CD4-positive, alpha-beta T cell treated with Interleukin-4 for 4 hours (primary cell): ENCODE data around the gene AOAH.
"Not testable (repeated sequence)": the region's sequence is repeated elsewhere in the genome, so short reads cannot be mapped to it uniquely, and the experiment has no call there.

Experiments used
- DNase-seq: peaks from one replicate; pipeline ENCODE4 v3.0.0-alpha.2; 2020

AOAH gene

DNA sequence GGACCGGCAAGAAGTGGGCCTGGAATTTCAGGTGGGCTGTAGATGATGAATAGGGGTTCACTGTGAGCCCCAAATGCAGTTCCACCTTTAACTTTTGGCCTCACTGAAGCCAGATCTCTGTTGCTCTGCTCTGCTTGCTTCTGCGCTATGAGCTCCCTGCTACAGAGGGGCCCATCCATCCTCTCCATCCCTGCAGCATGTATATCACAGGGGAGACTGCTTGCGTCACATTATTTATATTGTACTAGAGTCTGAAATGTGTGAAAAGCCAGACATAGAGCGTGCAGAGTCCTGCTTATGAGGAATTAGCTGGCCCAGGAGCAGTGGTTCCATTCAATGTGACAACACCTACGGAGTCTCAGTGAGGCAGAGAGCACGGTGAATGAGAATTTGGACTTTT lies 69.9 kb downstream of the AOAH start:
- DNase-seq, result no peak

DNA sequence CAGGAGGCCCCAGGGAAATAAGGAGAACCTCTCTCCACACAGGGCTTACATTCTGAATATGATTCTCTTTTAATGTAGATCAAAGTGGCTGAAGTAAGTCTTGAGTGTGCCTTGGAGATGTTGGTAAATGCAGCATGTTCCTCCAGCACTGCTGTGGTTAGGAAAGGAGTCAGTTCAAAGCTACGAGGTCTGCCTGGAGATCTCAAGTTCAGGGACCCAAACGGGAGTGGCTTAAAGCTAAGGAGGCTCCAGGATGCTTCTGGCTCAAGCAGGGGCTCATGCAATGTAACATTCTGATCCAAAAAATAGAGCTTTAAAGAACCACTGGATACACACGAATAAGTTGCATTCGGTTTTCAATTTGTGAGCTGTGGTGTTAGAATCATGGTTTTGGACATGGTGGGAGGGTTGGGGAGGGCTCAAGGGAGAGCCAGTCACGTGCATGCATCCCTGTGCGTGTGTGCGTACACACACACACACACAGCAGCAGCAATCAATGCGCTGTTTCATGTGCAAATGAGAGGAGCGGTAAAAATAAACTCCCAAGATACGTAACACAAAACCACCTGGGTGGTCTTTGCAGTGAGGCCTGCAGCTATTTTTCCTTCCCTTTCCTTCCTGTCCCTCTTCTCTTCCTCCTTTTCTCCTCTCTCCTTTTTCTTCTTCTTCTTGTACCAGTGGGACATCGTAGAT lies 70.5 kb downstream of the AOAH start:
- no peak for DNase-seq

DNA sequence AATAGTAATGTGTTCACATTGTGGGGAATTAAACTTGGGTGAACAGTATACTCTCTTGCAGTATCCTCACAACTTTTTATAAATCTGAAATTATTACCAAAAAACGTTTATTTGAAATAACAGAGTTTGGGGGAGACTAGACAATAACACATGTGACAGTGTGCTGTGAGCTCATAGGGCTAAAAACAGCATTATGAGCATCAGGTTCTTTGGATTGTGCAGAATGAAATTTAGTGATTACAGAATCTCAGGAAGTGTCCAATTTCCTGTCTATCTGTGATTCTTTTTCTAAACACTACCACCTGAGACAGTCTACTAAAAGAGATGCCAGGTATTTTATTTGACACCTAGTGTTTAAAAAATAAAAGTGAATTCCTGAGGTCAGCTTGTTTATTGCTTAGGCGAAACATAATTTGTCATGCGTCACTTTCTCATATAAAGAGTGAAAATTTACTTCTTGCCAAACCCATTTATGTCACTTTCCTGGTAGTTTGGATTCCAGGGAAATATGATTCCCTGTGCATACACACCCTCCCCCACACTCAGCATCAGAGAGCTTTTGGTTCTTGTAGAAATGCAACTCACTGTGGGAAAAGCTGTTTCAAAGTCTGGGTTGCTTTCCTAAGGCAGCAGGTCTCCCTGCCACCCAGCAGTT lies 71.2 kb downstream of the AOAH start:
- DNase-seq, result no peak

DNA sequence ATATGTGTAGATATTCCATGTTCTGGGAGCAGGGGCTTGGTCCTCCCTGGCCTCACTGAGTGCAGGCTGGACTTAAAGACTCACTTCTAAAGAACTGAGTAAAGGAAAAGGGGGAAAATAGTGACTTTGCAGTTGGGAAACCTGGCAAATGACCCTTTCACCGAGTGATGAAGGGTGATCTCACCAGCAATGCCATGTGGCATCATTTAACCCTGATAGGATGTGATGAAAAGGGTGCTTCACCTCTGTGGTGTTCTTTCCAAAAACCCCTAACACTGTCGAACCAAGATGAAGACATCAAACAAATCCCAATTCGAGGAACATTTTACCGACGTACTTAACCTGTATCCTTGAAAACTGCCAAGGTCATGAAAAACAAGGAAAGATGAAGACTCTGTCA lies 71.9 kb downstream of the AOAH start:
- DNase-seq, result no peak

DNA sequence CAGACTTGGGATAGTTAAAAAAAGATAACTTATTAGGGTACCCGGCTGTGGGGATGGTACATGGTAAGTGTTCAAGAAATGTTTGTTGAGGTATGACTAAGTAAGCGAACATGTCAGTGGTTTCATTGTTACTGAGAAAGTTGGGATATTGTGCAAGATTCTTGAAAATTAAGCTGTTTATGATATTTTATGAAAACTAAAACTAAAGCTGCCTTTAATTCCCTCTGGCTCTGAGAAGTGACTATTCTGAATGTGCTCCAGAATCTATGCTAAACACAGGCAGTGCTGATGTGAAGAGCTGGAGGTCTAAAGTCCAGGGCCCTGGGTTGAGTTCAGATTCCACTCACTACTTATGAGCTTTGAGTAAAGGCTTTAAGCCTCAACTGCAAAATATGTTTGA lies 72.9 kb downstream of the AOAH start:
- no peak for DNase-seq

DNA sequence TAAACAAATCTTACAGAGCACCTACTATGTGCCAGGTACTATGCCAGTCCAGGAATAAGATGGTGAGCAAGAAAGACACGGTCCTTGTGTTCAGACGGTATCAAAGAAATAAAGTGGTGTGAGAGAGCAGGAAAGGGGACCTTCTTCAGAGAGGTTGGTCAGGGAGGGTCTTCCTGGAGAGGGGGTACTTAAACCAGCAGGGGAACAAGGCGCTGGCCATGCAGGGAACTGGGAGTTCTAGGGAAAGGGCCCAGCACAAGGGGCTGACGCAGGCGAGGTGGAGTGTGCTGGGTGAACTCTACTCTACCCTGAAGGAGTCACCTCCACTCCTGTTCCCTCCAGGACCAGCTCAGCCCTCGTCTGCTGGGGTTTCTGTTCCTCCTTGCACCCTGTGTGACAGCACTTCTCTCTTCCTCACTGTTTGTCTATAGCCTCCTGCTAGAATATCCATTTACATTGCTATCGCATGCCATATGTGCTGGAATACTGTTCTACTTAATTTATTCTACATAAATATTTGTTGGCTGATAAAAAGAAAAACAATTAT lies 73.5 kb downstream of the AOAH start:
- DNase-seq, result no peak

DNA sequence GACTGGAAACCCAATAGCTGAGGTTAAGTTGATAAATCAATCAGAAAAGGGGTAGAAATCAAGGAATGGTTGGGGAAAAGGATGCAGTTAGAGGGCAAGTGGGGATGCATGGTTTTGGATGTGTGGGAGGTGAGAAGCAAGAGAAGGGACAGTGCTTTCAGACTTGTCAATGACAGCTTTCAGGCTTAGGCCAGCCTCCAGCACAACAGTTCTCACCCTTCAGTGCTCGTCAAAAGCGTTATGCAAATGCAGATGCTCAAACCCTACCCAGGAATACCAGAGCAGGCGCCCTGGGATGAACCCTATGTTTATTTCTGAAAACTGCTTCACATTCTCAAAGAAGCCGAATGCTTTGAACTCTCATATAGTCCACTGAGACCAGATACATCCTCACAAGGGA lies 74.0 kb downstream of the AOAH start:
- no peak for DNase-seq

DNA sequence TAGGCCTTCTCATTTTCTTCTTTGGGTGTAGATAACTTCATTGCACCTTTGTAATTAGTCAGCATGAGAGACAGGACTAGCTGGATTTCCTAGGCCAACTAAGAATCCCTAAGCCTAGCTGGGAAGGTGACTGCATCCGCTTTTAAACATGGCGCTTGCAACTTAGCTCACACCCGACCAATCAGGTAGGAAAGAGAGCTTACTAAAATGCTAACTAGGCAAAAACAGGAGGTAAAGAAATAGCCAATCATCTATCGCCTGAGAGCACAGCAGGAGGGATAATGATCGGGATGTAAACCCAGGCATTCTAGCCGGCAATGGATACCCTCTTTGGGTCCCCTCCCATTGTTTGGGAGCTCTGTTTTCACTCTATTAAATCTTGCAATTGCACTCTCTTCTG lies 75.0 kb downstream of the AOAH start:
- not testable (repeated sequence) for DNase-seq

DNA sequence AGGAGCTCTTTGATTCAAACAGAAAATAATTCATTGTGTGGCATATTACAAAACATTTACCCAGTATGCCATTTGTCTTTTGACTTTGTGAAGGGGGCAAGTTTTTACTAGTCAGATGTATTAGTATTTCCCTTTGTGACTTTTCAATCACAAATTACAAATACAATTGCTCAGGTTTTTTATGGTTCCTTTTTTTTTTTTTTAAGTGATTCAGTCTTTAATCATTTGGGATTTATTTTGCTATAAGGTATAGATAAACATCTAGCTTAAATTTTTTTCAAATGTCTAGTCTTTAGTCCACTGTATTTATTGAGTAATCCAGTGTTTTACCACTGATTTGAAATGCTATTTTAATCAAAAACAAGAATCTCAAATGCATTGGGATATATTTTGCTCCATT lies 75.9 kb downstream of the AOAH start:
- no peak for DNase-seq

DNA sequence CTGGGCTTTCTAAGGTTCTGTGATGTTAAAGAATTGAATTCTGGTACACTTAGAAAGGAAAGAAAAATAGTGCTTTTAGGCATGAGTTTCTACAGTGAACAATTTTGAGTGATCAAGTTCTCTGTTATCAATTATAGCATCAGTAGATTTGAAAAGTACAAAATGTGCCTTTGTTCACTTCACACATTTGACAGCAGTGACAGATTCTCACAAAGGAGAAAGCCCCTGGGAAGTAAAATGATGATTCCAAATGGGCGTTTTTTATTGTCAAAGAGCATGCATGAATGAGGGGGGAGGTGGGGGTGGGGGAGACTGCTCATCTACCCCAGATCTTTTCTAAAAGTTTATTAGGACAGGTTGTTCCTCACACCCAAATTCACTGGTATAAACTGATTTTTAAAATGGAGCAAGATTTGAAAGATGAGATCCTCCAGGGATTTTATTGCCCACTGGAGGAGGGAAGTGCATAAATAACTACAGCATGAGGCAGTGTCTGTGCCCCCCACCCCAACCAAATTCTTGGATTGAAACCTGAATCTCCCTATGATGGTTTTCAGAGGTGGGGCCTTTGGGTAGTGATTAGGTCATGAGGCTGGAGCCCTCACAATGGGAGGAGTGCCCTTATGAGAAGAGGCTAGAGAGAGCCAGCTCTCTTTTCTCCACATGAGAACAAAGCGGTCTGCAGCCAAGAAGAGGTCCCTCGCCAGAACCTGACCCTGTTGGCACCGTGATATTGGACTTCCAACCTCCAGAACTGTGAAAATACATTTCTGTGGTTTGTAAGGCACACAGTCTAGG lies 79.5 kb downstream of the AOAH start:
- DNase-seq, result no peak

DNA sequence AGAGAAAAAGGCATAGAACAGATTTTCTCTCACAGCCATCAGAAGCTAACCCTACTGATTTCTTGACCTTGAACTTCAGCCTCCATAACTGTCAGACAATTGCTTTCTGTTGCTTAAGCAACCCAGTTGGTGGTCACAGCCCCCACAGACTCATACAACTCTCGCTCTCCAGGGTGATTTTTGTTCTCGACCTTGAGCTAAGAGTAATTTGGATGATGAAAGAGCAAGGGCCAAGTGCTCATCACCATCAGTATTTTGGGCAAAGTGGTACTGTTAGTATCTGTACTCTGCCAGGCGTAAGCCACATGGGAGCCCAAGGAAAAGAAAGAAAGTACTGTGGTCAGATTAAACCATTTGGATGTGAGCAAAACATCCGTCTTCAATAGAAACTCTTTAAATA lies 81.9 kb downstream of the AOAH start:
- no peak for DNase-seq

DNA sequence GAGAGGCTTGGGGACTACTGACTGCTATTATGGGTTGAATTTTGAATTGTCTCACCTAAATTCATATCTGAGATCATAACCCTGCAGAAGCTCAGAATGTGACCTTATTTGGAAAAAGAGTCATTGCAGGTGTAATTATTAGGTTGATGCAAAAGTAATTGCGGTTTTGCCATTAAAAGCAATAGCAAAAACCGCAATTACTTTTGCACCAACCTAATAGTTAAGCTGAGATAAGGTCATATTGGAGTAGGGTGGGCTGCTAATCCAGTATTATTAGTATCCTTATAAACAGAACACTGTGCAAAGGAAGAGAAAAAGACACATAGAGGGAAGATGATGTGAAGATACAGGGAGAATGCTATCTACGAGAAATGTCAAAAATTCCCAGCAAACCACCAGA lies 82.3 kb downstream of the AOAH start:
- DNase-seq, result no peak

DNA sequence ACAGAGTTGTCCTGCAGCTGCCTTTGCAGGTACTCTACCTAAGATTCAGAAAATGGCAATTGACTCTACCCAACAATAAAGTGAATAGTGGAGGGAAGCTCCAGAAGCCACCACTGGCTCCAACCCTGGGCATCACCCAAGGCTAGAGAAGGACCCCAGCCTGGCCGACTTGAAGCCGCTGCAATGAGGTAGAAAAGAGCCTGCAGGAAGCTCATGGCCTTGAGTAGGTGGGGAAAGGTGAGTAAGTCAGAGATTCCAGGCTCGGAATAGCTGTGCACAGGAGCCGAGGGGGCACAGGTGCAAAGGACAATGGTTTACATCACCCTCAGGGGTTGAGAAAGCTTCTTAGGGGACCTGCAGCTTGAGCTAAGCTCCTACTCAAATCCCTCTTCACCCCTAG lies 83.6 kb downstream of the AOAH start:
- no peak for DNase-seq

DNA sequence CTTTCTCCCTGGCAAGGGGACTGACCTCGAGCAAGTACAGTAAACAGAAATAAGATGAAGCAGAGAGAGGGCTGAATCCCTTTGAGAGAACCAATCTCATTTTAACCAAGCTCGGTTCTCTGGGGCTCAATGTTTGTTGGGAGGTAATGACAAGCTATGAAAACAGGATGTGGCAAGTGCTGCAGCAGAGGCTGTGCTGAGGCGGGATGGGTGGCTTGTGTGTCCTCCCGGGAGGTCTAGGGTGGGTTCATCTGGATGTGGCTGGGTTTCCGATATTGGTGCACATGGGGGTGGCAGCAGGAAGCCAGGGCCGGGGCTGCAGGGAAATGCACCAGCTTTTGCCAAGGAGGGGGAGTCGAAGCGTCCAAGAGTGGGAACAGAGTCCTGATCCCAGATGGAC lies 84.5 kb downstream of the AOAH start:
- DNase-seq, result peak; percentile 51

DNA sequence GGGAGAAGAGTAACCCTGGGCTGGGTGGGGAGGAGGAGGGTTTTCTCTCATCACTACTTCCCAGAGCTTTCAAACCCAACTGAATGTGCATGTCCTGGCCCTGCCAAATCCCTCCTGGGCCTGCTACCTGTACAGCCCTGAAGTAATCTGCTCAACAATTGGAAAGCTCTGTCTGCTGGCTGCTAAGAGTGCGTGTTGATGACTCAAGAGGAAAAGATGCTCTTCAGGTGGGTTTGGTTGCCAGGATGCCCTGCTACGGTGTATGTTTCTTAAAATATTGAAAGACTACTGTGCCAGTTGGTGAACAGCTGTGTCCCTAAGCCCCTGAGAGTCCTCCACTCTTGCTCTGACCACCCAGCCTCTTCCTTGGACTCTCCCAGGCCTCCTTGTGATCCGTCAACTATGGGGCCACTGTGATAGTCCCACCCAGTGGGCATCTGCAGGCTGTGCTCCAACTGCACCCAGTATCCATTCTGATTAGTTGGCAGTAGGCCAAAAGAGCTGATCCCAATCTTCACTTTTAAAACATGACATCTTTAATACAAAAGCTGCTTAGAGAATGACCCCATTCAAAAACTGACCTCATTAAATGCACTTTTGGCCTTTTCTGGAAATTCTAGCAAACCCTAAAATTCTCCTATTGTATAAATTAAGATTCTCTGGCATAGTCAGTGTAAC lies 85.6 kb downstream of the AOAH start:
- DNase-seq, result no peak

DNA sequence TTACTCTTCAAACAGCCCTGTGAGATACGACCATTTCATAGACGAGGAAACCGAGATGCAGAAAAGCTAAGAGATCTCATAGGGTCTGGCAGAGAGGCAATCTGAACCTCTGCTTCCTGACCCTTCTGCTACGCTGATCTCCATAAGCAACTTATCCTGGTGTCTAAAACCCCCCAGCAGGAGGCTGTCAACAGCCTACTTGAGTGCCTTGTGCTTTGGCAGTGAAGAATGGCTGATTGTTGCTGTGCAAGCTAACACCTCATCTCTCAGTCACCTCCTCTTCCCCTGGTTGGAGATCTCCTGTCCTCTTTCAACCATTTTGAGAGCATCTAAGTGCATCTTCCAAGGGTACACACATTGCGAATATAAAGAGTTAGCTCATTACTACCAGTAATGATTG lies 86.2 kb downstream of the AOAH start:
- no peak for DNase-seq

DNA sequence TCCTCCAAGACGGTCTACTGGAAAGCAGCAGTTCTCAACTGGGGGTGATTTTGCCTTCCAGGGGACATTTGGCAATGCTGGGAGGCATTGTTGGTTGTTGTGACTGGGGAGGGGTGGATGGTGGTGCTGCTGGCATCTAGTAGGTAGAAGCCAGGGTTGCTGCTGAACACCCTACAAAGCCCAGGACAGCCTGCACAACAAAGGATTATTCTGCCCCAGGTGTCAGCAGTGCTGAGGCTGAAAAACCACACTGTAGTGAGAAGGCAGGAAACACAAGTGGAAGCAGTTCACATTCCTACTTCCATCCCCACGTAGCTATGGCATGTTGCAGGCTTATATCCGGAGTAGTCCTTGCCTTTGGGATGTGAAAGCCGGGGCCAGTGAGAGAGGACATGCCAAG lies 86.9 kb downstream of the AOAH start:
- DNase-seq, result no peak

DNA sequence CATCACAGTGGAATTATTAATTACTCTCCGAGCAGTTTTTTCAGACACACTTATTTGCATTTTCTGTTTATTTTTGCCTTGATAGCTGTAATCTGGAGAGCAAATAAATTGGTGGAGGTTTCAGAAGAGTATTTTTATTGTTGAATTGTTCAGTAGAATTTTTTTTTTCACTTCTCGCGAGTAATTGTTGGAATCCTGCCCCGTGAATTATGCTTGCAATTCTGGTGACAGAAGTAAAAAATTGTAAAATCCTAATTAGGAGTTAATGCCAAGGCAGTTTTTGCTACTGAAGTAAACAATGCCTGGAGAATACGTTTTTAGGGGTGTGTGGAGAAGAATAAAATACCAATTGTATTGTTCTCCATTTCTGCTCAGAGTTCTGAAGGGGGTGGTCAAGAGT lies 88.2 kb downstream of the AOAH start:
- DNase-seq, result no peak

DNA sequence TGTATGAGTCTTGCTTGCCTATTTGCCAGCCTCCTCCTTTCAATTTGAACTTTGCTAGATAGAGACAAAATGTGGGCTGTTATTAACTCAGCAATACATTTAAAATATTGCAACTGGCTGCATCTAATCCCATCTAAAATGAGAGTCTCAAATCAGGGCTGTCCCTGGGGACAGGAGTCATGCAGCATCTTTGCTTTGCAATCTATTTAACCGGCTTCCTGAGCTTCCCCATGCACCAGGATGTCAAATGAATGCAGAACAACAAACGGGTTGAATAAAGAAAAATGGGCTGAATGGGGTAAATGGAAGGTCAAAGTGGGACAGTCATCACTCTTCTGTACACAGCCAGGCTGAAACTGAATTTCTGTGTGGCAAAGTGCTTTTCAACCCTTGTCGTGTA lies 89.2 kb downstream of the AOAH start:
- DNase-seq, result no peak

DNA sequence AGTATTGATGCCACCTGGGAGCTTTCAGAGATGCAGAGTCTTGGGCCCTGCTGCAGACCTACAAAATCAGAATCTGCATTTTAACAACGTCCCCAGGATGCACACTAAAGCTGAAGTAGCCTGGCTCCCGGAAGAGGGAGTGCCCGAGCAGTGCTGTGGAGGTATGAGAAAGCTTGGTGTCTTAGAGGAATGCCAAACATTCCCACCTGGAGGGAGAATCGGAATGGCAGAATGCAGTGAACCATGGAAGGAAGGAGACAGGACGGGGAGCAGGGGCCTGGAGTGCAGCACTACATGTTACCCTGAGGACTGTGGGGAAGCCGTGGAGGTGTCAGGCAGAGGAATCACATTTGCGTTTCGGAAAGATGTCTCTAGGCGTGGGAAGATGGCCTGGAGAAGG lies 90.9 kb downstream of the AOAH start:
- DNase-seq, result no peak

DNA sequence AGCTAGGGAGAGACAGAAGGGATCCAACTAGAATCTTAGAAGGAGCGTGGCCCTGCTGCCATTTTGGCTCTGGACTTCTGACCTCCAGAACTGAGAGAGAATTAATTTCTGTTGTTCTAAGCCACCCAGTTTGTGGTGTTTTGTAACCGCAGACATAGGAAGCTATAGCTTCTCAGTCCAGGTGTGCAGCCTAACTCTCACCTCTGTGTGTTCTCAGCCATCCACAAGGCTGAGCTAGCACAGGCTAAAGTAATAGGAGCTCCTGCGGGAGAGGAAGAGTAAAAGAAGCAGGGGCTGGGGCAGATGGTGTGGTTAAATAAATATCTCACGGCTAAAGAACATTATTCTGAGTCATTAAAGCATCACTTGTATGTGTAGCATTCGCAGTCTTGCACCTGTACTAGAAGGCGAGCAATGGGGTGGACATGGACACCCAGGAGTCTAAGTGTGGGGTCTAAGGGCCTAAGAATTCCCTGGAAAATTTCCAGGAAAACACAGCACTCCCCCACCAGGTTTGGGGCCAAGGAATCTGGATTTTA lies 94.1 kb downstream of the AOAH start:
- no peak for DNase-seq

DNA sequence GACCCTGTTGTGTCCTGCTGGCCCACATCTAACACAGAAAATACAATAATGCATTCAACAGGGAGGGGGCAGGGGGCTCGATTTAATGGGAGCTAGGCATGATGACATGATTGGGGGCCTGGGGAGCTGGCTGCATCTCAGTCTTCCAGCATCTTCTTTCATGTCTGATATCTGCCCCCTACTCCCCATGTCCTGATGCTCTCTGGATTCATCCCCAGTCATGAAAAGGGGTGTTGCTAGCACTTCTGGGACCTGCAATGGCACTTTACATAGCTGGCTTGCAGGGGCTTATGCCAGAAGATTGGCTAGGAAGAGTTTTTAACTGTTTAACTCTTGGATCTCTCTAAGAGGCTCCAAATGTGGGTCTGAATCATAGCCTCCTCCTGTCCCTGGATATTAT lies 94.9 kb downstream of the AOAH start:
- no peak for DNase-seq

DNA sequence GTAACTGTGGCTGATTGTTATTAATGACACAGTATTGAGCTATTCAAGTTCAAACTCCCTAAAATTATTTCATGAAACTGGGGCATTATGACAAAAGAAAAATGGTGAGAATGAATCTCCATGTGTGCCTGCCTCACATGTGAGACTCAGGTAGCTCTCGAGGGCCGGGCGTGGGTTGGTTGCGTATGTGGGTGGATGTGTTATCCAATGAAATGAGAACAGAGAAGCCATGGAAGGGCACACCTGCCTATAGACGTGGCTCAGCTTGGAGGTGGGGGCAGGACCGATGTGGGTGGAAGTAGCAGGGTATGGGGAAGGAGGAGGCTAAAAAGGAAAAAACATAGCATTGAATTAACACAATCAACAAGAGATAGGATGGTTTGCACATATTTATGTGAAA lies 96.5 kb downstream of the AOAH start:
- DNase-seq, result no peak
